Measurements from ENCODE around the gene WWOX. TPM values are rescaled to one million over a fixed set of nuclear protein-coding genes. Genes with fewer than 3 reads are reported as not detected.

WWOX gene
- polyA plus RNA-seq, 4 donors: 4.9 to 15.8 (median 7.0) TPM

GRCh38 chr16:78903237-78903636, 803.8 kb downstream of the WWOX start:
- peak overlapping the region in 1 of 3 donors; percentile 65 for H3K27ac ChIP-seq (ENCODE audit: low read depth in 1 of 3, low read length in 2 of 3)
- DNase-seq (peak in 1 of 2 donors; percentile 25), FAIRE-seq (no peak)
- 54 to 66% (median 60%) methylated on average over 4 of the region's 4 CpGs for WGBS, 3 donors
- no peaks in the 10 kb centered on the region for H3K27me3 ChIP-seq (ENCODE audit: control insufficient read depth in 3 of 3, insufficient read depth in 3 of 3, low read length in 3 of 3)
- peaks cover 3 to 31% (median 3%) of the 10 kb centered on the region in 3 donors for H3K4me1 ChIP-seq (ENCODE audit: control insufficient read depth in 3 of 3, insufficient read depth in 2 of 3, low read depth in 1 of 3, low read length in 2 of 3)
- no peaks in the 10 kb centered on the region for H3K36me3 ChIP-seq (ENCODE audit: control insufficient read depth in 3 of 3, insufficient read depth in 2 of 3, low read depth in 1 of 3, low read length in 3 of 3)
- H3K4me3 ChIP-seq (ENCODE audit: low read depth in 1 of 3, low read length in 3 of 3): no peak overlapping the region
- peaks cover 0 to 8% of the 10 kb centered on the region in 2 donors for H3K9me3 ChIP-seq (ENCODE audit: control insufficient read depth in 2 of 2, insufficient read depth in 1 of 2, low read depth in 1 of 2, low read length in 1 of 2)

- peak; percentile 82 to 83 for DNase-seq
- Histone ChIP-seq H3K4me1 (ENCODE audit: control insufficient read depth in 3 of 3, insufficient read depth in 2 of 3, low read depth in 1 of 3, low read length in 2 of 3) (peaks cover 3 to 31% (median 3%) of the 10 kb centered on the region in 3 donors), H3K9me3 (ENCODE audit: control insufficient read depth in 2 of 2, insufficient read depth in 1 of 2, low read depth in 1 of 2, low read length in 1 of 2) (peaks cover 0 to 8% of the 10 kb centered on the region in 2 donors), H3K27me3 (ENCODE audit: control insufficient read depth in 3 of 3, insufficient read depth in 3 of 3, low read length in 3 of 3) (no peaks in the 10 kb centered on the region), H3K4me3 (ENCODE audit: low read depth in 1 of 3, low read length in 3 of 3) (no peak overlapping the region), H3K27ac (ENCODE audit: low read depth in 1 of 3, low read length in 2 of 3) (peak overlapping the region in 1 of 3 donors; percentile 65), H3K36me3 (ENCODE audit: control insufficient read depth in 3 of 3, insufficient read depth in 2 of 3, low read depth in 1 of 3, low read length in 3 of 3) (no peaks in the 10 kb centered on the region)
- FAIRE-seq: no peak
- 12 to 61% (median 43%) methylated on average over 4 of the region's 4 CpGs for WGBS, 3 donors
Observed at GRCh38 chr16:78903843-78904242, 804.4 kb downstream of the WWOX start.

- H3K4me3 ChIP-seq (ENCODE audit: low read depth in 1 of 3, low read length in 3 of 3): no peak overlapping the region
- FAIRE-seq: no peak
- 42 to 63% (median 43%) methylated on average over 3 of the region's 3 CpGs for WGBS, 3 donors
- H3K9me3 ChIP-seq (ENCODE audit: control insufficient read depth in 2 of 2, insufficient read depth in 1 of 2, low read depth in 1 of 2, low read length in 1 of 2): peaks cover 0 to 11% of the 10 kb centered on the region in 2 donors
- H3K27ac ChIP-seq (ENCODE audit: low read depth in 1 of 3, low read length in 2 of 3): peak overlapping the region in 1 of 3 donors; percentile 59
- no peaks in the 10 kb centered on the region for H3K36me3 ChIP-seq (ENCODE audit: control insufficient read depth in 3 of 3, insufficient read depth in 2 of 3, low read depth in 1 of 3, low read length in 3 of 3)
- no peaks in the 10 kb centered on the region for H3K27me3 ChIP-seq (ENCODE audit: control insufficient read depth in 3 of 3, insufficient read depth in 3 of 3, low read length in 3 of 3)
- peaks cover 3 to 31% (median 3%) of the 10 kb centered on the region in 3 donors for H3K4me1 ChIP-seq (ENCODE audit: control insufficient read depth in 3 of 3, insufficient read depth in 2 of 3, low read depth in 1 of 3, low read length in 2 of 3)
- peak in 1 of 2 donors; percentile 61 for DNase-seq
Observed at GRCh38 chr16:78906135-78906534, 806.7 kb downstream of the WWOX start.

GRCh38 chr16:78909226-78909625, 809.8 kb downstream of the WWOX start:
- no peak for DNase-seq
- peaks cover 0 to 3% of the 10 kb centered on the region in 2 donors for H3K9me3 ChIP-seq (ENCODE audit: control insufficient read depth in 2 of 2, insufficient read depth in 1 of 2, low read depth in 1 of 2, low read length in 1 of 2)
- WGBS, 3 donors: 66 to 79% (median 76%) methylated on average over 5 of the region's 5 CpGs
- no peak overlapping the region for H3K4me3 ChIP-seq (ENCODE audit: low read depth in 1 of 3, low read length in 3 of 3)
- no peaks in the 10 kb centered on the region for H3K27me3 ChIP-seq (ENCODE audit: control insufficient read depth in 3 of 3, insufficient read depth in 3 of 3, low read length in 3 of 3)
- peaks cover 3 to 16% (median 3%) of the 10 kb centered on the region in 3 donors for H3K4me1 ChIP-seq (ENCODE audit: control insufficient read depth in 3 of 3, insufficient read depth in 2 of 3, low read depth in 1 of 3, low read length in 2 of 3)
- no peaks in the 10 kb centered on the region for H3K36me3 ChIP-seq (ENCODE audit: control insufficient read depth in 3 of 3, insufficient read depth in 2 of 3, low read depth in 1 of 3, low read length in 3 of 3)
- no peak overlapping the region for H3K27ac ChIP-seq (ENCODE audit: low read depth in 1 of 3, low read length in 2 of 3)
- FAIRE-seq: no peak

- Histone ChIP-seq H3K27me3 (ENCODE audit: control insufficient read depth in 3 of 3, insufficient read depth in 3 of 3, low read length in 3 of 3) (no peaks in the 10 kb centered on the region), H3K4me3 (ENCODE audit: low read depth in 1 of 3, low read length in 3 of 3) (no peak overlapping the region), H3K27ac (ENCODE audit: low read depth in 1 of 3, low read length in 2 of 3) (no peak overlapping the region), H3K4me1 (ENCODE audit: control insufficient read depth in 3 of 3, insufficient read depth in 2 of 3, low read depth in 1 of 3, low read length in 2 of 3) (no peaks in the 10 kb centered on the region), H3K9me3 (ENCODE audit: control insufficient read depth in 2 of 2, insufficient read depth in 1 of 2, low read depth in 1 of 2, low read length in 1 of 2) (peaks cover 0 to 9% of the 10 kb centered on the region in 2 donors), H3K36me3 (ENCODE audit: control insufficient read depth in 3 of 3, insufficient read depth in 2 of 3, low read depth in 1 of 3, low read length in 3 of 3) (no peaks in the 10 kb centered on the region)
- WGBS, 3 donors: 69 to 75% (median 74%) methylated on average over 9 of the region's 9 CpGs
- FAIRE-seq: no peak
- no peak for DNase-seq
Observed at GRCh38 chr16:78915811-78916345, 816.4 kb downstream of the WWOX start.

GRCh38 chr16:78916928-78917545, 817.6 kb downstream of the WWOX start:
- no peaks in the 10 kb centered on the region for H3K27me3 ChIP-seq (ENCODE audit: control insufficient read depth in 3 of 3, insufficient read depth in 3 of 3, low read length in 3 of 3)
- H3K4me3 ChIP-seq (ENCODE audit: low read depth in 1 of 3, low read length in 3 of 3): no peak overlapping the region
- H3K4me1 ChIP-seq (ENCODE audit: control insufficient read depth in 3 of 3, insufficient read depth in 2 of 3, low read depth in 1 of 3, low read length in 2 of 3): no peaks in the 10 kb centered on the region
- 74 to 86% (median 77%) methylated on average over 7 of the region's 7 CpGs for WGBS, 3 donors
- FAIRE-seq (no peak), DNase-seq (no peak)
- no peak overlapping the region for H3K27ac ChIP-seq (ENCODE audit: low read depth in 1 of 3, low read length in 2 of 3)
- no peaks in the 10 kb centered on the region for H3K36me3 ChIP-seq (ENCODE audit: control insufficient read depth in 3 of 3, insufficient read depth in 2 of 3, low read depth in 1 of 3, low read length in 3 of 3)
- peaks cover 0 to 18% of the 10 kb centered on the region in 2 donors for H3K9me3 ChIP-seq (ENCODE audit: control insufficient read depth in 2 of 2, insufficient read depth in 1 of 2, low read depth in 1 of 2, low read length in 1 of 2)

- 88 to 94% (median 89%) methylated on average over 8 of the region's 8 CpGs for WGBS, 3 donors
Observed at GRCh38 chr16:78918805-78919305, 819.4 kb downstream of the WWOX start.

GRCh38 chr16:78919852-78920251, 820.4 kb downstream of the WWOX start:
- H3K4me1 ChIP-seq (ENCODE audit: control insufficient read depth in 3 of 3, insufficient read depth in 2 of 3, low read depth in 1 of 3, low read length in 2 of 3): no peaks in the 10 kb centered on the region
- H3K9me3 ChIP-seq (ENCODE audit: control insufficient read depth in 2 of 2, insufficient read depth in 1 of 2, low read depth in 1 of 2, low read length in 1 of 2): peaks cover 0 to 25% of the 10 kb centered on the region in 2 donors
- FAIRE-seq: no peak
- 80 to 86% (median 82%) methylated on average over 8 of the region's 8 CpGs for WGBS, 3 donors
- H3K36me3 ChIP-seq (ENCODE audit: control insufficient read depth in 3 of 3, insufficient read depth in 2 of 3, low read depth in 1 of 3, low read length in 3 of 3): no peaks in the 10 kb centered on the region
- no peak overlapping the region for H3K4me3 ChIP-seq (ENCODE audit: low read depth in 1 of 3, low read length in 3 of 3)
- H3K27me3 ChIP-seq (ENCODE audit: control insufficient read depth in 3 of 3, insufficient read depth in 3 of 3, low read length in 3 of 3): no peaks in the 10 kb centered on the region
- DNase-seq: no peak
- H3K27ac ChIP-seq (ENCODE audit: low read depth in 1 of 3, low read length in 2 of 3): no peak overlapping the region

More at GRCh38 chr16:78918805-78919305, 819.4 kb downstream of the WWOX start:
- no peak overlapping the region for H3K27ac ChIP-seq (ENCODE audit: low read depth in 1 of 3, low read length in 2 of 3)
- H3K36me3 ChIP-seq (ENCODE audit: control insufficient read depth in 3 of 3, insufficient read depth in 2 of 3, low read depth in 1 of 3, low read length in 3 of 3): no peaks in the 10 kb centered on the region
- no peak for DNase-seq
- H3K4me3 ChIP-seq (ENCODE audit: low read depth in 1 of 3, low read length in 3 of 3): no peak overlapping the region
- H3K27me3 ChIP-seq (ENCODE audit: control insufficient read depth in 3 of 3, insufficient read depth in 3 of 3, low read length in 3 of 3): no peaks in the 10 kb centered on the region
- no peak for FAIRE-seq
- H3K9me3 ChIP-seq (ENCODE audit: control insufficient read depth in 2 of 2, insufficient read depth in 1 of 2, low read depth in 1 of 2, low read length in 1 of 2): peaks cover 0 to 25% of the 10 kb centered on the region in 2 donors
- H3K4me1 ChIP-seq (ENCODE audit: control insufficient read depth in 3 of 3, insufficient read depth in 2 of 3, low read depth in 1 of 3, low read length in 2 of 3): no peaks in the 10 kb centered on the region
